Mucosa of descending colon (tissue), 3 donors: ENCODE data around the gene SCYGR3. TPM values are rescaled to one million over a fixed set of nuclear protein-coding genes. Genes with fewer than 3 reads are reported as not detected.
"Not testable (repeated sequence)": the region's sequence is repeated elsewhere in the genome, so short reads cannot be mapped to it uniquely, and the experiment has no call there.

Experiments
- ATAC-seq: fragments of 200-7000 bp; cut with Tn5 transposase; one replicate; pipeline ENCODE4 v1.9.1; 2020; ENCODE audit warnings: mild to moderate bottlenecking, moderate library complexity
- DNase-seq, 3 donors: peaks; one replicate each; pipeline ENCODE4 v3.0.0-alpha.2; 2020
- H3K36me3 ChIP-seq: fragments of 200-600 bp; one replicate; pipeline ENCODE4 v1.8.0; 2021; ENCODE audit warnings: low read depth, mild to moderate bottlenecking
- H3K4me1 ChIP-seq: fragments of 200-600 bp; one replicate; pipeline ENCODE4 v1.8.0; 2021; ENCODE audit warnings: low read depth, mild to moderate bottlenecking
- H3K4me3 ChIP-seq: fragments of 200-600 bp; one replicate; pipeline ENCODE4 v1.8.0; 2021; ENCODE audit warnings: mild to moderate bottlenecking
- H3K9me3 ChIP-seq: fragments of 200-600 bp; one replicate; pipeline ENCODE4 v1.8.0; 2021; ENCODE audit warnings: mild to moderate bottlenecking
- CTCF ChIP-seq: fragments of 200-600 bp; IDR thresholded peaks from one replicate; pipeline ENCODE4 v1.8.0; 2022; ENCODE audit warnings: antibody characterized with exemption, mild to moderate bottlenecking
- intact Hi-C, 2 donors: fragments of 100-400 bp; cut with DNase I in 1 of 2; cut with micrococcal nuclease in 1 of 2; formaldehyde crosslinking; loops; one replicate each; pipeline versions ENCODE4 v1.11.0 to v1.11.1; 2022; cut with DNase I, micrococcal nuclease
- total RNA-seq, 3 donors: library from RNA; stranded (reverse); fragmentation: NEBNext Ultra II Directional in 2 of 3; extraction: Animal tissue kit (Norgen Biotek cat#: 25700) in 2 of 3; gene quantifications; one replicate each; pipeline versions ENCODE4 v1.2.1 to v1.2.4, GENCODE V29; 2021 to 2023
- donor health status: DM: no; HTN: no; CAD: no; lungs with moderate emphysema.
- donor health status: DM: no; HTN: no; CAD: no.
- donor health status: DM: no; HTN: yes; CAD: no.

SCYGR3 gene
- total RNA-seq, 3 donors from 2014 or later: not detected

GRCh38 chr2:227606476-227606875 lies 8.2 kb downstream of the SCYGR3 start:
- Histone ChIP-seq H3K9me3 (no peaks in the 10 kb centered on the region), H3K36me3 (no peaks in the 10 kb centered on the region), H3K4me1 (peaks cover 8% of the 10 kb centered on the region), H3K4me3 (no peak overlapping the region)
- no peak for DNase-seq
- no peak for ATAC-seq
- no peak for TF ChIP-seq CTCF
- intact Hi-C loops: no loop called here

GRCh38 chr2:227602358-227602757 lies 12.3 kb downstream of the SCYGR3 start:
- Histone ChIP-seq H3K4me1 (peaks cover 8% of the 10 kb centered on the region), H3K9me3 (no peaks in the 10 kb centered on the region), H3K4me3 (no peak overlapping the region), H3K36me3 (no peaks in the 10 kb centered on the region)
- DNase-seq (no peak), ATAC-seq (peak; percentile 50)
- intact Hi-C loops: no loop called here
- TF ChIP-seq CTCF: no peak

GRCh38 chr2:227598835-227599503 lies 15.7 kb downstream of the SCYGR3 start, which contains the start of gene SCYGR2:
SCYGR2 (plus strand) TSS chr2:227598893; CDS start chr2:227598893, 0 bp downstream.
- ATAC-seq, H3K4me3 ChIP-seq, H3K9me3 ChIP-seq, H3K4me1 ChIP-seq, H3K36me3 ChIP-seq, DNase-seq, intact Hi-C loops: not testable (repeated sequence)

- H3K4me1 ChIP-seq: peaks cover 8% of the 10 kb centered on the region
- no peak for ATAC-seq
Measured at GRCh38 chr2:227597998-227598397, 16.6 kb downstream of the SCYGR3 start.

GRCh38 chr2:227597036-227597435 lies 17.6 kb downstream of the SCYGR3 start:
- no peak for ATAC-seq
- no peaks in the 10 kb centered on the region for H3K4me1 ChIP-seq
- DNase-seq: no peak
- no peak for TF ChIP-seq CTCF
- intact Hi-C loops: no loop called here
- no peaks in the 10 kb centered on the region for H3K9me3 ChIP-seq
- H3K4me3 ChIP-seq: no peak overlapping the region
- no peaks in the 10 kb centered on the region for H3K36me3 ChIP-seq

More at GRCh38 chr2:227597998-227598397, 16.6 kb downstream of the SCYGR3 start:
- no peak overlapping the region for H3K4me3 ChIP-seq
- H3K9me3 ChIP-seq: no peaks in the 10 kb centered on the region
- intact Hi-C loops: no loop called here
- no peak for DNase-seq
- TF ChIP-seq CTCF: no peak
- H3K36me3 ChIP-seq: no peaks in the 10 kb centered on the region

GRCh38 chr2:227595797-227596196 lies 18.8 kb downstream of the SCYGR3 start:
- no peak for ATAC-seq
- H3K4me3 ChIP-seq: no peak overlapping the region
- no peaks in the 10 kb centered on the region for H3K36me3 ChIP-seq
- intact Hi-C loops: no loop called here
- DNase-seq: no peak
- no peaks in the 10 kb centered on the region for H3K4me1 ChIP-seq
- TF ChIP-seq CTCF: no peak
- no peaks in the 10 kb centered on the region for H3K9me3 ChIP-seq
